ENCODE results near the gene FGGY.

Gene FGGY

GRCh38 chr1:59697150-59697800, 400.4 kb downstream of the FGGY start:
- H3K9ac ChIP-seq (ENCODE audit: low read length), result no peak overlapping the region
- H3K4me3 ChIP-seq (ENCODE audit: insufficient read depth, low read length, poor library complexity, severe bottlenecking), result no peak overlapping the region

GRCh38 chr1:59698386-59698785, 401.5 kb downstream of the FGGY start:
- no peak overlapping the region for H3K9ac ChIP-seq (ENCODE audit: low read length)
- no peaks in the 10 kb centered on the region for H3F3A ChIP-seq (ENCODE audit: insufficient read depth)
- H3K9me3 ChIP-seq (ENCODE audit: insufficient read depth, low read length), result no peaks in the 10 kb centered on the region
- H3K27ac ChIP-seq (ENCODE audit: low read depth, low read length), result no peak overlapping the region
- H3K27me3 ChIP-seq (ENCODE audit: low read length), result no peaks in the 10 kb centered on the region
- no peaks in the 10 kb centered on the region for H3K9me2 ChIP-seq (replicated peaks; ENCODE audit: insufficient read depth, low read length)
- TF ChIP-seq CTCF (IDR thresholded peaks at IDR 0.05; ENCODE audit: insufficient read depth, low read length, poor library complexity, severe bottlenecking) (no peak), EZH2phosphoT487 (conservative IDR thresholded peaks at IDR 0.05; ENCODE audit: low read length) (no peak)
- H3K79me2 ChIP-seq (ENCODE audit: insufficient read depth, low read length), result no peaks in the 10 kb centered on the region
- no peak overlapping the region for H3K4me3 ChIP-seq (ENCODE audit: insufficient read depth, low read length, poor library complexity, severe bottlenecking)
- H2AFZ ChIP-seq (ENCODE audit: low read depth, low read length, severe bottlenecking), result no peak overlapping the region
- H3K36me3 ChIP-seq (ENCODE audit: low read length), result no peaks in the 10 kb centered on the region
- no peaks in the 10 kb centered on the region for H4K20me1 ChIP-seq (ENCODE audit: low read depth, low read length)
- H3K4me2 ChIP-seq (ENCODE audit: low read depth, low read length, poor library complexity, severe bottlenecking), result no peak overlapping the region

More at GRCh38 chr1:59697150-59697800, 400.4 kb downstream of the FGGY start:
- H3K27ac ChIP-seq (ENCODE audit: low read depth, low read length), result no peak overlapping the region
- no peak overlapping the region for H3K4me2 ChIP-seq (ENCODE audit: low read depth, low read length, poor library complexity, severe bottlenecking)
- no peaks in the 10 kb centered on the region for H3K9me2 ChIP-seq (replicated peaks; ENCODE audit: insufficient read depth, low read length)
- no peak for TF ChIP-seq CTCF (IDR thresholded peaks at IDR 0.05; ENCODE audit: insufficient read depth, low read length, poor library complexity, severe bottlenecking)
- no peak for TF ChIP-seq EZH2phosphoT487 (conservative IDR thresholded peaks at IDR 0.05; ENCODE audit: low read length)
- H3F3A ChIP-seq (ENCODE audit: insufficient read depth), result no peaks in the 10 kb centered on the region
- H2AFZ ChIP-seq (ENCODE audit: low read depth, low read length, severe bottlenecking), result no peak overlapping the region
- H3K79me2 ChIP-seq (ENCODE audit: insufficient read depth, low read length), result no peaks in the 10 kb centered on the region
- no peaks in the 10 kb centered on the region for H3K9me3 ChIP-seq (ENCODE audit: insufficient read depth, low read length)
- H3K27me3 ChIP-seq (ENCODE audit: low read length), result no peaks in the 10 kb centered on the region
- no peaks in the 10 kb centered on the region for H3K36me3 ChIP-seq (ENCODE audit: low read length)
- H4K20me1 ChIP-seq (ENCODE audit: low read depth, low read length), result no peaks in the 10 kb centered on the region

GRCh38 chr1:59699227-59699847, 402.4 kb downstream of the FGGY start:
- no peaks in the 10 kb centered on the region for H4K20me1 ChIP-seq (ENCODE audit: low read depth, low read length)
- H3K79me2 ChIP-seq (ENCODE audit: insufficient read depth, low read length), result no peaks in the 10 kb centered on the region
- no peak overlapping the region for H3K27ac ChIP-seq (ENCODE audit: low read depth, low read length)
- TF ChIP-seq EZH2phosphoT487 (conservative IDR thresholded peaks at IDR 0.05; ENCODE audit: low read length), result no peak
- peak; percentile 78 for TF ChIP-seq CTCF (IDR thresholded peaks at IDR 0.05; ENCODE audit: insufficient read depth, low read length, poor library complexity, severe bottlenecking)
- H3K36me3 ChIP-seq (ENCODE audit: low read length), result no peaks in the 10 kb centered on the region
- no peak overlapping the region for H3K4me3 ChIP-seq (ENCODE audit: insufficient read depth, low read length, poor library complexity, severe bottlenecking)
- no peak overlapping the region for H3K9ac ChIP-seq (ENCODE audit: low read length)
- H2AFZ ChIP-seq (ENCODE audit: low read depth, low read length, severe bottlenecking), result no peak overlapping the region
- H3K27me3 ChIP-seq (ENCODE audit: low read length), result no peaks in the 10 kb centered on the region
- no peaks in the 10 kb centered on the region for H3F3A ChIP-seq (ENCODE audit: insufficient read depth)
- no peak overlapping the region for H3K4me2 ChIP-seq (ENCODE audit: low read depth, low read length, poor library complexity, severe bottlenecking)
- H3K9me3 ChIP-seq (ENCODE audit: insufficient read depth, low read length), result no peaks in the 10 kb centered on the region
- H3K9me2 ChIP-seq (replicated peaks; ENCODE audit: insufficient read depth, low read length), result no peaks in the 10 kb centered on the region
